GM12878 (cell line): ENCODE data around the gene ACTR8. TPM values are rescaled to one million over a fixed set of nuclear protein-coding genes. Genes with fewer than 3 reads are reported as not detected.

Experiments
- ATF3 ChIP-seq: IDR thresholded peaks from 2 replicates; pipeline ENCODE4 v1.6.1; 2011; ENCODE audit warnings: low read depth, mild to moderate bottlenecking, low read length, moderate library complexity, borderline replicate concordance; ENCODE audit errors: extremely low read depth
- ATF7 ChIP-seq: fragments of 450-650 bp; IDR thresholded peaks from 2 replicates; pipeline ENCODE4 v1.6.1; 2016; ENCODE audit warnings: low read depth, mild to moderate bottlenecking
- HSF1 ChIP-seq: fragments of 150-350 bp; IDR thresholded peaks from 2 replicates; pipeline ENCODE4 v1.6.1; 2014; ENCODE audit warnings: mild to moderate bottlenecking, low read depth, low read length
- IKZF1 ChIP-seq: fragments of 450-650 bp; conservative IDR thresholded peaks from 2 replicates; pipeline ENCODE4 v1.6.1; 2017; ENCODE audit warnings: antibody characterized with exemption, mild to moderate bottlenecking
- IRF4 ChIP-seq: IDR thresholded peaks from 2 replicates; pipeline ENCODE4 v1.6.1; 2011; ENCODE audit warnings: low read depth, low read length
- IRF5 ChIP-seq: fragments of 450-650 bp; IDR thresholded peaks from 2 replicates; pipeline ENCODE4 v1.6.1; 2017; ENCODE audit warnings: borderline replicate concordance
- MXI1 ChIP-seq: fragments of 150-350 bp; IDR thresholded peaks from 2 replicates; pipeline ENCODE4 v1.6.1; 2011; ENCODE audit warnings: low read depth, mild to moderate bottlenecking, inconsistent platforms, low read length, improper control_type of control experiment
- NR2C1 ChIP-seq: fragments of 450-650 bp; IDR thresholded peaks from 2 replicates; pipeline ENCODE4 v1.6.1; 2017; ENCODE audit warnings: antibody characterized with exemption, mild to moderate bottlenecking, moderate library complexity
- TCF12 ChIP-seq: IDR thresholded peaks from 2 replicates; pipeline ENCODE4 v1.6.1; 2011; ENCODE audit warnings: low read depth, mild to moderate bottlenecking, low read length
- ZBED1 ChIP-seq: IDR thresholded peaks from 2 replicates; pipeline ENCODE4 v1.6.1; 2016; ENCODE audit warnings: borderline replicate concordance
- ZBTB11 ChIP-seq: fragments of 450-650 bp; formaldehyde crosslinking; IDR thresholded peaks from 2 replicates; pipeline ENCODE4 v1.5.0; 2022; ENCODE audit warnings: mild to moderate bottlenecking, missing genetic modification characterization
- polyA plus RNA-seq, 11 experiments: library from polyadenylated mRNA; depleted of rRNA in 4 of 11; unstranded in 6 of 11; stranded (reverse) in 5 of 11; fragments of >200 nt; fragmentation: Nextera tagmentation in 4 of 11; fragmentation: Illumina TruSeq in 1 of 11; extraction: Ambion mirVana in 4 of 11; extraction: Trizol in 1 of 11; gene quantifications; 1 replicate in 1 of 11; 2 replicates in 10 of 11; pipeline versions ENCODE4 v1.2.1 to v1.2.3, GENCODE V29; 2011 to 2016; ENCODE audit warnings: inconsistent platforms in 2 of 11, missing spikeins in 2 of 11, low read depth in 1 of 11
- total RNA-seq, 4 experiments: library from RNA; depleted of rRNA in 3 of 4; stranded (reverse); fragments of >200 nt in 3 of 4; fragmentation: Illumina TruSeq in 1 of 4; extraction: Trizol in 1 of 4; gene quantifications; 2 replicates each; pipeline versions ENCODE4 v1.2.1 to v1.2.3, GENCODE V29; 2013 to 2021

The ACTR8 gene
- total and polyA plus RNA-seq, 10 of the 15 experiments (the other 5 are each of a cell fraction or from before 2014, with no cell fraction given): 5.3 to 35.7 (median 26.4) TPM

GRCh38 chr3:53891497-53892285 is 9.7 kb upstream of the ACTR8 start, which contains the start of gene SELENOK (continued):
- TF ChIP-seq TCF12: 0 out of 2 replicates have a peak, but pooled peaks have one; percentile 28
- 0 out of 2 replicates have a peak, but pooled peaks have one; percentile 57 for TF ChIP-seq IKZF1
- TF ChIP-seq IRF4: no peak
- peak; percentile 66 for TF ChIP-seq NR2C1
- TF ChIP-seq ATF3: no peak
- peak; percentile 84 for TF ChIP-seq MXI1
- peak; percentile 63; the same call in 1 of the 2 replicates for TF ChIP-seq ZBTB11 (CRISPR knock-in tag)
- TF ChIP-seq ZBED1: 0 out of 2 replicates have a peak, but pooled peaks have one; percentile 18
- TF ChIP-seq ATF7: peak; percentile 84
- TF ChIP-seq HSF1: no peak
- no peak for TF ChIP-seq IRF5
